8988T (cell line): ENCODE data around the gene COX6A2.
"Not testable (repeated sequence)": the region's sequence is repeated elsewhere in the genome, so short reads cannot be mapped to it uniquely, and the experiment has no call there.

ENCODE experiments used
- DNase-seq: peaks from one replicate; pipeline ENCODE4 v3.0.0; 2011

The COX6A2 gene

GRCh38 chr16:31436221-31437045 is 8.3 kb upstream of the COX6A2 start:
- no peak for DNase-seq

- no peak for DNase-seq
These were observed 7.4 kb upstream of the COX6A2 start for GRCh38 chr16:31435341-31436220.

GRCh38 chr16:31430380-31431052 is 2.4 kb upstream of the COX6A2 start:
- no peak for DNase-seq

- no peak for DNase-seq
These were observed 1.6 kb upstream of the COX6A2 start for GRCh38 chr16:31429796-31430195.

GRCh38 chr16:31429314-31429713 is 1.2 kb upstream of the COX6A2 start:
- no peak for DNase-seq

- DNase-seq: no peak
These were observed 583 bp upstream of the COX6A2 start for GRCh38 chr16:31428638-31429247.

- DNase-seq: no peak
These were observed 500 bp downstream of the COX6A2 start for GRCh38 chr16:31427441-31428278.

GRCh38 chr16:31423801-31424200 is 4.4 kb downstream of the COX6A2 start:
- DNase-seq: no peak

GRCh38 chr16:31423241-31423640 is 4.9 kb downstream of the COX6A2 start:
- DNase-seq: no peak

GRCh38 chr16:31421587-31421986 is 6.6 kb downstream of the COX6A2 start:
- DNase-seq: no peak

- DNase-seq: no peak
These were observed 8.1 kb downstream of the COX6A2 start for GRCh38 chr16:31420037-31420436.

GRCh38 chr16:31417916-31418315 is 10.2 kb downstream of the COX6A2 start:
- DNase-seq: no peak

GRCh38 chr16:31417036-31417435 is 11.1 kb downstream of the COX6A2 start:
- DNase-seq: not testable (repeated sequence)

- no peak for DNase-seq
These were observed 11.8 kb downstream of the COX6A2 start for GRCh38 chr16:31416371-31416770.

GRCh38 chr16:31414706-31415105 is 13.5 kb downstream of the COX6A2 start:
- DNase-seq: no peak

- DNase-seq: no peak
These were observed 14.2 kb downstream of the COX6A2 start for GRCh38 chr16:31413943-31414342.

- no peak for DNase-seq
These were observed 14.8 kb downstream of the COX6A2 start for GRCh38 chr16:31413381-31413780.

- DNase-seq: no peak
These were observed 15.4 kb downstream of the COX6A2 start for GRCh38 chr16:31412750-31413149.

GRCh38 chr16:31411024-31411844 is 16.9 kb downstream of the COX6A2 start:
- no peak for DNase-seq

- DNase-seq: no peak
These were observed 18.1 kb downstream of the COX6A2 start for GRCh38 chr16:31410082-31410481.

GRCh38 chr16:31409433-31409832 is 18.7 kb downstream of the COX6A2 start:
- no peak for DNase-seq
